DND-41 (cell line): ENCODE measurements around the gene ZBTB45.

Experiments
- ATAC-seq: fragments of 200-7000 bp; cut with Tn5 transposase; 3 replicates; pipeline ENCODE4 v1.9.1; 2021; ENCODE audit warnings: low read depth; ENCODE audit not compliant: insufficient read depth
- DNase-seq: peaks from one replicate; pipeline ENCODE4 v3.0.0-alpha.2; 2020
- H2AFZ ChIP-seq: 2 replicates; pipeline ENCODE4 v1.6.0; 2012; ENCODE audit warnings: low read depth, low read length
- H3K27ac ChIP-seq: 2 replicates; pipeline ENCODE4 v1.5.1; 2012; ENCODE audit warnings: low read length, inconsistent platforms
- H3K27me3 ChIP-seq: fragments of 200-600 bp; sonication (generic); 2 replicates; pipeline ENCODE4 v1.6.0; 2012; ENCODE audit warnings: low read length, mild to moderate bottlenecking, inconsistent platforms; ENCODE audit not compliant: insufficient read depth, poor library complexity
- H3K36me3 ChIP-seq: 2 replicates; pipeline ENCODE4 v1.5.1; 2012; ENCODE audit warnings: low read length, inconsistent platforms; ENCODE audit not compliant: insufficient read depth
- H3K4me1 ChIP-seq: 2 replicates; pipeline ENCODE4 v1.5.1; 2012; ENCODE audit warnings: mild to moderate bottlenecking, low read length; ENCODE audit not compliant: insufficient read depth
- H3K4me2 ChIP-seq: 2 replicates; pipeline ENCODE4 v1.6.0; 2012; ENCODE audit warnings: mild to moderate bottlenecking, moderate library complexity, low read length, inconsistent platforms; ENCODE audit not compliant: insufficient read depth
- H3K4me3 ChIP-seq, 2 experiments: fragments of 200-600 bp in 1 of 2; shearing (Covaris generic) in 1 of 2; 2 replicates each; pipeline ENCODE4 v1.5.1; 2012 to 2016; ENCODE audit warnings: inconsistent platforms in 2 of 2, low read length in 2 of 2, mild to moderate bottlenecking in 2 of 2, low read depth in 1 of 2, moderate library complexity in 1 of 2
- H3K79me2 ChIP-seq: 2 replicates; pipeline ENCODE4 v1.6.0; 2012; ENCODE audit warnings: low read length, inconsistent platforms; ENCODE audit not compliant: insufficient read depth
- H3K9ac ChIP-seq: 2 replicates; pipeline ENCODE4 v1.6.0; 2012; ENCODE audit warnings: low read depth, mild to moderate bottlenecking, inconsistent platforms, low read length, moderate library complexity
- H3K9me3 ChIP-seq: 2 replicates; pipeline ENCODE4 v1.5.1; 2012; ENCODE audit warnings: low read length, moderate library complexity, mild to moderate bottlenecking, inconsistent platforms; ENCODE audit not compliant: insufficient read depth, severe bottlenecking
- H4K20me1 ChIP-seq: 2 replicates; pipeline ENCODE4 v1.6.0; 2012; ENCODE audit warnings: low read length; ENCODE audit not compliant: insufficient read depth
- EZH2 ChIP-seq: IDR thresholded peaks from 3 replicates; pipeline ENCODE4 v1.6.1; 2012; ENCODE audit warnings: borderline replicate concordance, low read depth, mild to moderate bottlenecking, moderate library complexity, low read length, inconsistent platforms; ENCODE audit not compliant: severe bottlenecking
- TF ChIP-seq, protein P1 (sequence below): IDR thresholded peaks from 2 replicates; pipeline ENCODE4 v1.5.1; 2012; ENCODE audit warnings: borderline replicate concordance, low read length, moderate library complexity, mild to moderate bottlenecking; ENCODE audit not compliant: poor library complexity, severe bottlenecking; ENCODE audit errors: extremely low read depth

Gene ZBTB45

DNA sequence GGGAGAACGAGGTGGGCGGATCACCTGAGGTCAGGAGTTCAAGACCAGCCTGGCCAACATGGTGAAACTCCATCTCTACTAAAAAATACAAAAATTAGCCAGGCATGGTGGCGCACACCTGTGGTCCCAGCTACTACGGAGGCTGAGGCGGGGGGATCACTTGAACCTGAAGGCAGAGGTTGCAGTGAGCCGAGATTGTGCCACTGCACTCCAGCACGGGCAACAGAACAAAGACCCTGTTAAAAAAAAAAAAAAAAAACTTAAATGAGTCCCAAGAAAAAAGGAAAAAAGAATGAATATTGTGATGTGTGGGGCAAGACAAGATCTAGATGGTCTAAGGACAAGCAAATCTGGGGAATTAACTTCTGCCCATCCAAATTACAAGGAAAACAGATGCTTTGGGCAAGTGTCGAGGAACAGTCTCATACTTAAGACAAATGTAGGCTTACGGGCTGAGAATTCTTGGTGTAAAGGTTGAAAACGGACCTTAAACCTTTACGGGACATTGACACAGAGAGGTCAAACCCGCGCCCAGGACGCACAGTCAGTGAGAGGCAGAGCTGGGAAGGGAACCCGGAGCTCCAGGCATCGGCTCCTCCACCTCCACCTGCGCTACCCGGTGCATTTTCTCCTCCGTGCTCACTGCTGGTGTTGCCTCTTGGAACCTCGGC is 53.4 kb downstream of the ZBTB45 start:
- peaks cover 26% of the 10 kb centered on the region for H3K79me2 ChIP-seq
- peak overlapping the region; percentile 71 for H3K9ac ChIP-seq
- H3K4me2 ChIP-seq: peak overlapping the region; percentile 88
- no peak overlapping the region for H3K27ac ChIP-seq
- TF ChIP-seq EZH2: no peak
- TF ChIP-seq, protein P1, sequence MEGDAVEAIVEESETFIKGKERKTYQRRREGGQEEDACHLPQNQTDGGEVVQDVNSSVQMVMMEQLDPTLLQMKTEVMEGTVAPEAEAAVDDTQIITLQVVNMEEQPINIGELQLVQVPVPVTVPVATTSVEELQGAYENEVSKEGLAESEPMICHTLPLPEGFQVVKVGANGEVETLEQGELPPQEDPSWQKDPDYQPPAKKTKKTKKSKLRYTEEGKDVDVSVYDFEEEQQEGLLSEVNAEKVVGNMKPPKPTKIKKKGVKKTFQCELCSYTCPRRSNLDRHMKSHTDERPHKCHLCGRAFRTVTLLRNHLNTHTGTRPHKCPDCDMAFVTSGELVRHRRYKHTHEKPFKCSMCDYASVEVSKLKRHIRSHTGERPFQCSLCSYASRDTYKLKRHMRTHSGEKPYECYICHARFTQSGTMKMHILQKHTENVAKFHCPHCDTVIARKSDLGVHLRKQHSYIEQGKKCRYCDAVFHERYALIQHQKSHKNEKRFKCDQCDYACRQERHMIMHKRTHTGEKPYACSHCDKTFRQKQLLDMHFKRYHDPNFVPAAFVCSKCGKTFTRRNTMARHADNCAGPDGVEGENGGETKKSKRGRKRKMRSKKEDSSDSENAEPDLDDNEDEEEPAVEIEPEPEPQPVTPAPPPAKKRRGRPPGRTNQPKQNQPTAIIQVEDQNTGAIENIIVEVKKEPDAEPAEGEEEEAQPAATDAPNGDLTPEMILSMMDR: no peak
- ATAC-seq (peak; percentile 23; the same call in 2 of the 3 replicates), DNase-seq (no peak)
- no peaks in the 10 kb centered on the region for H3K27me3 ChIP-seq
- peak overlapping the region; percentile 86 for H2AFZ ChIP-seq
- no peaks in the 10 kb centered on the region for H3K9me3 ChIP-seq
- H3K4me1 ChIP-seq: peaks cover 28% of the 10 kb centered on the region
- peak overlapping the region; percentile 71 to 96; a peak in 3 of 4 replicates for H3K4me3 ChIP-seq
- peaks cover 22% of the 10 kb centered on the region for H4K20me1 ChIP-seq
- peaks cover 20% of the 10 kb centered on the region for H3K36me3 ChIP-seq
